ENCODE results near the gene SLC37A3. TPM values are rescaled to one million over a fixed set of nuclear protein-coding genes. Genes with fewer than 3 reads are reported as not detected.

SLC37A3 gene
- total RNA-seq, 2 donors from 2014 or later: 47.8 to 52.9 TPM

DNA sequence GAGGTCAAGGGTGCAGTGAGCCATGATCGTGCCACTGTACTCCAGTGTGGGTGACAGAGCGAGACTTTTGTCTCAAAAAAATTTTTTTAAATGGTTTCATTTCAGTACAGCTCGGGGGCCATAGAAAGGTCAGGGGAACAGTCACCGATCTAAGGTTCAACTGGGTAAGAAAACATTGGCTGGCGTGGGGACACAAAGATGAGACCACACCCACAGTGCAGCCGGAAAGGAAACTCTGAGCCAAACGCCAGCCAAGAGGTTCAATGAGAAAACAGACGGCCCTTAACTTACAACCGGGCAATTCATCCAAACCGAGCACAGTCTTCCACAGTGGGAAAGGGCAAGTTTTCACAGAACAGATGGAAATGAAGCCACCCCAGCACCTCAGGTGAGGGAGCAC is 65.1 kb downstream of the SLC37A3 start:
- intact Hi-C loops (cut with DNase I): no loop called here

DNA sequence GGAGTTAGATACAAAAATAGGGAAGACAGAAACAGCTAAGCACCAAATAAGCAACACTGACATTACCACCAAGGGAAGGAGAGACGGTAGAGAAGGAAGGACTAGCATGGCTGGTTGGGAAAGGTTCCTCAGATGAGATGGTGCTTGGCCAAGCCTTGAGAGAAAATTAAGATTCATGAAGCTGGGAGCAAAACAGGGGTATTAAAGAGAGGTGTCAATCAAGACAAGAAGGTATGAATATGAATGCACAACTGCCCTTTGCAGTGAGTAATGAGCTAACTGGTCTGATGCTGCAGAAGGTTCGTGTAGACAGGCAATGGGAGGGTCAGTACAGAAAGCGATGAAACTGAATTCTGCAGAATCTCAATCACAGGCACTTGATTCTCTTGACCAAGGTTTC is 67.7 kb downstream of the SLC37A3 start:
- Histone ChIP-seq H3K36me3 (no peaks in the 10 kb centered on the region), H3K4me3 (no peak overlapping the region), H3K4me1 (no peaks in the 10 kb centered on the region), H3K27me3 (no peaks in the 10 kb centered on the region), H3K9me3 (no peaks in the 10 kb centered on the region), H3K9ac (ENCODE audit: low read depth in 2 of 2, low read length in 2 of 2) (peak overlapping the region in 1 of 2 donors; percentile 35), H3K27ac (no peak overlapping the region)
- intact Hi-C loops (cut with DNase I): no loop called here
- TF ChIP-seq, protein P1, sequence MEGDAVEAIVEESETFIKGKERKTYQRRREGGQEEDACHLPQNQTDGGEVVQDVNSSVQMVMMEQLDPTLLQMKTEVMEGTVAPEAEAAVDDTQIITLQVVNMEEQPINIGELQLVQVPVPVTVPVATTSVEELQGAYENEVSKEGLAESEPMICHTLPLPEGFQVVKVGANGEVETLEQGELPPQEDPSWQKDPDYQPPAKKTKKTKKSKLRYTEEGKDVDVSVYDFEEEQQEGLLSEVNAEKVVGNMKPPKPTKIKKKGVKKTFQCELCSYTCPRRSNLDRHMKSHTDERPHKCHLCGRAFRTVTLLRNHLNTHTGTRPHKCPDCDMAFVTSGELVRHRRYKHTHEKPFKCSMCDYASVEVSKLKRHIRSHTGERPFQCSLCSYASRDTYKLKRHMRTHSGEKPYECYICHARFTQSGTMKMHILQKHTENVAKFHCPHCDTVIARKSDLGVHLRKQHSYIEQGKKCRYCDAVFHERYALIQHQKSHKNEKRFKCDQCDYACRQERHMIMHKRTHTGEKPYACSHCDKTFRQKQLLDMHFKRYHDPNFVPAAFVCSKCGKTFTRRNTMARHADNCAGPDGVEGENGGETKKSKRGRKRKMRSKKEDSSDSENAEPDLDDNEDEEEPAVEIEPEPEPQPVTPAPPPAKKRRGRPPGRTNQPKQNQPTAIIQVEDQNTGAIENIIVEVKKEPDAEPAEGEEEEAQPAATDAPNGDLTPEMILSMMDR (IDR thresholded peaks at IDR 0.05): no peak
- DNase-seq: no peak

More for the DNA sequence above, 65.1 kb downstream of the SLC37A3 start:
- Histone ChIP-seq H3K4me3 (no peak overlapping the region), H3K27ac (peak overlapping the region; percentile 41), H3K9me3 (no peaks in the 10 kb centered on the region), H3K4me1 (no peaks in the 10 kb centered on the region), H3K36me3 (no peaks in the 10 kb centered on the region), H3K9ac (ENCODE audit: low read depth in 2 of 2, low read length in 2 of 2) (peak overlapping the region in 1 of 2 donors; percentile 22), H3K27me3 (no peaks in the 10 kb centered on the region)
- peak; percentile 80 for DNase-seq
- TF ChIP-seq, protein P1 (IDR thresholded peaks at IDR 0.05): no peak

DNA sequence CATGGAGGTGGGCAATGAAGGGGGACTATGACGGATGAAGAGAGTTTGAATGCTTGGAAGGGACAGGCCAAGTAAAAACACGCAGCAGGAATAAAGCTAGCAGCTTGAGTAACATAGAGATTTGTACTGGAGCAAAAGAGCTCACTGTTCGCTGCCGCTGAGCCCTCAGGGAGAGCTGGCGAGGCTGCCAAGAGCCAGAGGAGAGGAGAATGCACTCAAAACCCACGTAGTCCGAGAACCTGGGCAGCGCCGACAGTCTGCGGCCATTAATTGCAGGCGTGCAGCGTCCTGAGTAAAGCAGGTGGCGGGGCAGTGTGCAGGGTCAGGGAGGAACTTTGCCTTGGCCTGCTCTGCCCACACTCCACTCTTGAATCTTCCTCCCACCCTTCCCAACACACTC is 68.2 kb downstream of the SLC37A3 start:
- Histone ChIP-seq H3K27ac (peak overlapping the region; percentile 0), H3K4me3 (no peak overlapping the region), H3K27me3 (no peaks in the 10 kb centered on the region), H3K9me3 (no peaks in the 10 kb centered on the region), H3K36me3 (no peaks in the 10 kb centered on the region), H3K4me1 (no peaks in the 10 kb centered on the region), H3K9ac (ENCODE audit: low read depth in 2 of 2, low read length in 2 of 2) (peak overlapping the region; percentile 35 to 63)
- TF ChIP-seq, protein P1 (IDR thresholded peaks at IDR 0.05): no peak
- no peak for DNase-seq
- intact Hi-C loops (cut with DNase I): no loop called here

DNA sequence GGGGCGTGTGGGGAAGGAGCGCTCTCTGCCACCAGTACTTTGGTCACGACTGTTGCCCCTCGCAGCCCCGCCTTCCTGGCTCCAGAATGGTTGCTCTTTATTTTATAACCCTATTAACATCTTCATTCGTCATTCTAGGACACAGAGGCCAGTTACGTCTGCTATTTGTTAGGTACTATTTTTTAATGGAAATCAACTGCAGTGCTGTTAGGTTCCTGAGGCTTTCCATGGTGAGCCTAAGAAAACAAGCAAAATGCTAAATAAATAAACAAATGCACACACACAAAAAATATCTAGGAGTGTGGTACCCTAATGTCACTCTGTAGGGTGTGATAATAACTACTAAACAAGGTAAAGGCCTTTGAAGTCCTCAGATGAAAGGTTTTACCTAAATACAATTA is 71.1 kb downstream of the SLC37A3 start:
- H3K9ac ChIP-seq (ENCODE audit: low read depth in 2 of 2, low read length in 2 of 2): no peak overlapping the region
- no peaks in the 10 kb centered on the region for H3K4me1 ChIP-seq
- no peaks in the 10 kb centered on the region for H3K36me3 ChIP-seq
- TF ChIP-seq, protein P1 (IDR thresholded peaks at IDR 0.05): no peak
- H3K9me3 ChIP-seq: no peaks in the 10 kb centered on the region
- H3K4me3 ChIP-seq: no peak overlapping the region
- H3K27me3 ChIP-seq: no peaks in the 10 kb centered on the region
- H3K27ac ChIP-seq: peak overlapping the region; percentile 72
- intact Hi-C loops (cut with DNase I): loop anchor here (5.0 kb wide), 1 partner anchor 150 kb away; the partner anchor contains the start of gene KDM7A
- DNase-seq: peak; percentile 80

DNA sequence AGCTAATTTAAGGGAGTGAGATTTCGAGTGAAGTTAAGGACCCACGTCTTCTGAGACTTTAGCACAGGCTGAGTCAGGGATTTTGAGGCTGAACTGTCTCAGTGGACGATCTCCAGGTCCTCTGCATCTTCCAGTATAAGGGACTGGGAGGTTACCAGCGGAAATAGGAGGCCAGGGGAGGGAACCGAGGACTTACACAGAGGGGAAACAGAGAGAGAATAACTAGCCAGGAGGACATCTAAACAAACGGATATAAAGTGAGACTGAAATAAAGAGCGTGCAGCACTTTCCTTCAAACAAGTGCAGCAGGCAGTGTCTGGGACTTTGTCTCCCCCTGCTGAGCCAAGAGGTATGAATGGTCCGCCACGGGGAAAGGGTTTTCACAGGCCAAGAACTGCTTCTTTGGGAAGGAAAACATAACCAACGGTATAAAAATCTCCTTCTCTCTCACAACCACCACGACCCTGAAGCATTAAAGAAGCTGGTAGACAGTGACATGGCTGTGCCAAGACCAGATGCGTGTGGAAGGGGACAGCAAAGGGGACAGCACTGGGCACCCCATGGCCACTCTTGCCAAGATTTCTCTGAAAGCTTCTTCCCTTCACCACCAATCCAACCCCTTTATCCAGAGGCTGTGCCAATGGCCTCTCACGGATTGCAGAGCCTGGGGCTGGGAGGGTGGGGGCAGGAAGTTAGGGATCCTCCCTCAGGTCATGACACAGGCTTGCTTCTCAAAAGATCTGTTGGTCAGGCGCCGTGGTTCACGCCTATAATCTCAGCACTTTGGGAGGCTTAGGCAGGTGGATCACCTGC is 72.0 kb downstream of the SLC37A3 start:
- peak; percentile 85 for DNase-seq
- intact Hi-C loops (cut with DNase I): loop anchor here (5.0 kb wide), 1 partner anchor 149 kb away; the partner anchor contains the start of gene KDM7A
- TF ChIP-seq, protein P1 (IDR thresholded peaks at IDR 0.05): peak; percentile 39
- H3K4me1 ChIP-seq: no peaks in the 10 kb centered on the region
- no peaks in the 10 kb centered on the region for H3K36me3 ChIP-seq
- peak overlapping the region; percentile 72 for H3K27ac ChIP-seq
- H3K9ac ChIP-seq (ENCODE audit: low read depth in 2 of 2, low read length in 2 of 2): peak overlapping the region in 1 of 2 donors; percentile 49
- no peaks in the 10 kb centered on the region for H3K9me3 ChIP-seq
- H3K27me3 ChIP-seq: no peaks in the 10 kb centered on the region
- no peak overlapping the region for H3K4me3 ChIP-seq

Data from colonic mucosa (tissue), 4 donors.